Stimulated activated memory B cell treated with anti-CD40 and anti-IgM and Interleukin-4, amounts not matched to agents 10 μg/mL and 1 μg/mL and 100 μg/mL, for 72 hours (primary cell): ENCODE data around the gene C1orf94.

Experiments used
- ATAC-seq: fragments of 150-1000 bp; cut with Tn5 transposase; 2 replicates; pipeline ENCODE4 v1.10.0; 2021
- H3K27ac Mint-ChIP-seq: one replicate; pipeline ENCODE4 v1.8.0; 2022; ENCODE audit warnings: mild to moderate bottlenecking, mixed read lengths
- H3K27me3 Mint-ChIP-seq: one replicate; pipeline ENCODE4 v1.8.0; 2022; ENCODE audit warnings: mixed read lengths
- H3K36me3 Mint-ChIP-seq: one replicate; pipeline ENCODE4 v1.8.0; 2022; ENCODE audit warnings: mixed read lengths
- H3K4me1 Mint-ChIP-seq: one replicate; pipeline ENCODE4 v1.8.0; 2022; ENCODE audit warnings: mixed read lengths
- H3K4me3 Mint-ChIP-seq: one replicate; pipeline ENCODE4 v1.8.0; 2022; ENCODE audit warnings: mild to moderate bottlenecking, moderate library complexity, mixed read lengths
- H3K9me3 Mint-ChIP-seq: one replicate; pipeline ENCODE4 v1.8.0; 2022; ENCODE audit warnings: mixed read lengths

C1orf94 gene

DNA sequence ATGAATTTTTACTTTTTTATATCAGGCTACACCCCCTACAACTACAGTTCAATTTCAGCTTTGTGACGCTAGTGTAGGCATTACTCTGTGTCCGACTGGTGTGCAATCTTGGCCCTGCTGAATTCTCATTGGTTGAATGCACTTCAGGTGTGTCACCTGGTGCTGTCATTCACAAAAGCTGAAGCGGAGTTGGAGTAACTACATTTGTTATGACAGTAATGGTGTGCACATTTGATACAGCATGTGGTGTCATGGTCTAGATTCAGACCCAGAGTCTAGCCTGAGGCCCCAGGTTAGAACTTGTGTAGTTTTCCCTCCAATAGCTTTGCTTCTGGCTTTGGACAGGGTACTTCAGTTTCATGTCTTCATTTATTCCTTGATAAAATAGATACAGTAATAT is 88.7 kb downstream of the C1orf94 start:
- H3K27ac Mint-ChIP-seq: no peak overlapping the region
- no peak overlapping the region for H3K4me3 Mint-ChIP-seq
- no peak for ATAC-seq
- no peaks in the 10 kb centered on the region for H3K4me1 Mint-ChIP-seq
- H3K36me3 Mint-ChIP-seq: no peaks in the 10 kb centered on the region
- peaks cover 26% of the 10 kb centered on the region for H3K27me3 Mint-ChIP-seq
- peaks cover 9% of the 10 kb centered on the region for H3K9me3 Mint-ChIP-seq

DNA sequence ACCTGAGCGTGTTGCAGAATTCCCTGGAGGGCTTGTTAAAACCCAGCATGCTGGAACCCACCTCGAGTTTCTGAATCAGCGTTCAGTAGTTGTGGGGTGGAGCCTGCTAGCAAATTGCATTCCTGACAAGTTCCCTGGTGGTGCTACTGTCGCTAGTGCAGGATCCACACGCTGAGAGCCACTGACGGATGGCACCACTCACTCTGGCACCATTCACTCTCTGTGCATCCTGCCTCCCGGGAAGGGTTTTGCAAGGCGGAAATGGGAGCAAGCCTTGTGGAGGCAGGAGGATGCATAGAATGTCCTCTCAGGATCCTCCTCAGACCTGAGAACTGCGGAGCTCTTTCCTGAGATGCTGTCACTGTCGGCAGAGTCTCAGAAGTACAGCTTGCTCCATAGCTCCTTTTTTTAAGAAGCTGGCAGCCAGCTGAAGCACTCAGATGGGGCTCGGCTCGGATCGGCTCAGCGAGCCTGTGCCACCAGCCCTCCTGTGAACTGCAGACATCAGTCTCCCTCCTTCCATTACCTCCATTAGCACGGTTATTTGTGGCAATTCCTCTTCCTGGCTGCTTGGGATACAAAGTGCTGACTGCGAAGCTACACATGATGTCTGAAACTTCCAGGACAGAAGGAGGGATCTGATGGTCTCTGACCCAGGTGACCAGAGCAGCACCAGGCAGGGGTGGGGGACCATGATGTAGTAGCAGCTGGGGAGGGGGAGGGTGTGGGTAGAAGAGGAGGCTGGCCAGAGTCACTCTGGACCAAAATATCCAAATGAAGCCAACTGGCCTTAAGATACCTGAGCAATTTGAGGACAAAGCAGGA is 89.6 kb downstream of the C1orf94 start:
- H3K4me3 Mint-ChIP-seq: no peak overlapping the region
- H3K4me1 Mint-ChIP-seq: no peaks in the 10 kb centered on the region
- peaks cover 8% of the 10 kb centered on the region for H3K9me3 Mint-ChIP-seq
- ATAC-seq: no peak
- peaks cover 26% of the 10 kb centered on the region for H3K27me3 Mint-ChIP-seq
- no peaks in the 10 kb centered on the region for H3K36me3 Mint-ChIP-seq
- no peak overlapping the region for H3K27ac Mint-ChIP-seq

DNA sequence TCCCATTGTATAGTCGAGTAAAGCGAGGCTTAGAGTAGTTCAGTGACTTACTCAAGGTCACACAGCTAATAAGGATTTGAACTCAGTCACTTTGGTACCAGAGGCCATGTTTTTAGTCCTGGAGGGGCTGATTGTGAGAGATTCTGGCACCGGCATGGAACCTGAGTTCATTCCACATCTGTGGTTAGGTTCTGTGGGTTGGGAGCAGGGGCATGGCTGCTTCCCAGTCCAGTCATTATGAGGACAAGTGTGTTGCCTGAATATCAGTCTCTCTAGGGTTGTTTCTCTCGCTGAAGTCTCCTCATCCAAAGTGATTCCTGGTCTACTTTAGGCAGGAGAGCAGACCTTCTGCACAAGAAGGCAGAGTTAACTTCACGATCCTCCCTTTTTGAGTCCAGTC is 90.6 kb downstream of the C1orf94 start:
- Mint-ChIP-seq H3K36me3 (no peaks in the 10 kb centered on the region), H3K4me3 (no peak overlapping the region), H3K27me3 (peaks cover 35% of the 10 kb centered on the region), H3K27ac (no peak overlapping the region), H3K4me1 (no peaks in the 10 kb centered on the region), H3K9me3 (peaks cover 5% of the 10 kb centered on the region)
- ATAC-seq: no peak

DNA sequence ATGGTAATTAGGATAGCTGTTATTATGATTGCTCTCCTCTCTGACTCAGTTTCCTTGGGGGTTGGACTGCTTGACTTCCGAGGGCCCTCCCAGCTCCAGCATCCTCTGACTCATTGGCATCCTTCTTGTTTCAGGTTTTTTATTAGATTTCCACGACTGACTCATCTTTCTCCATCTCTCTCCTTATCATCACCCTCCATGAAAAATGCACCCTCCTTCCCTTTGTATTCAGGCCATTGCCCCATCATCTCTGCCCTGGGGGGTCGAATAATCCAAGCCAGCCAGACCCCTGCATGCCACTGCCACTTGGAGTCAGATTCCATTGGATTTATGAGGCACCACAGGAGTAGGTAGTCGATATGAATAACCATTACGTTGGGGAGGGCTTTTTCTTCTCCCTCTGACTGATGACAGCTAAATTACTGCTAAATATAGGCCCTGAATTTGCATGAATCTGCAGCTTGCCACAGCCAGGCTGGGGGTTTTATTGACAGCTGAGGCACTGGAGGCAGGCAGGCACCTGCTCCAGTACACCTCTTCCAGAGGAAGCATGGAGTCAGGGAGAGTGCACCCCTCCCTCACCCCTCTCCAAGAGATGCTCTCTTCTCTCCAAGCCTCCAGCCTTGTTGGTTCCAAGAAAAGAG is 91.7 kb downstream of the C1orf94 start:
- Mint-ChIP-seq H3K4me3 (no peak overlapping the region), H3K9me3 (peaks cover 5% of the 10 kb centered on the region), H3K36me3 (no peaks in the 10 kb centered on the region), H3K27ac (no peak overlapping the region), H3K27me3 (peaks cover 36% of the 10 kb centered on the region), H3K4me1 (no peaks in the 10 kb centered on the region)
- ATAC-seq: no peak
